NB4 (cell line): ENCODE data around the gene C3.
"Not testable (repeated sequence)": the region's sequence is repeated elsewhere in the genome, so short reads cannot be mapped to it uniquely, and the experiment has no call there.

Experiments
- DNase-seq: peaks from one replicate; pipeline ENCODE4 v3.0.0; 2010; ENCODE audit warnings: low read depth
- H3K4me3 ChIP-seq: one replicate; pipeline ENCODE4 v1.5.1; 2011; ENCODE audit warnings: mild to moderate bottlenecking, low read depth, low read length, moderate library complexity
- MAX ChIP-seq: IDR thresholded peaks from 2 replicates; pipeline ENCODE4 v1.6.1; 2011; ENCODE audit warnings: low read depth, low read length
- MYC ChIP-seq: IDR thresholded peaks from 2 replicates; pipeline ENCODE4 v1.6.1; 2011; ENCODE audit warnings: low read depth, low read length
- POLR2A ChIP-seq: IDR thresholded peaks from 2 replicates; pipeline ENCODE4 v1.6.1; 2011; ENCODE audit warnings: mild to moderate bottlenecking; ENCODE audit not compliant: insufficient read length; ENCODE audit errors: extremely low read depth
- TF ChIP-seq, protein P1 (sequence below): IDR thresholded peaks from one replicate; pipeline ENCODE4 v1.5.1; 2012; ENCODE audit warnings: low read depth, low read length

Gene C3

DNA sequence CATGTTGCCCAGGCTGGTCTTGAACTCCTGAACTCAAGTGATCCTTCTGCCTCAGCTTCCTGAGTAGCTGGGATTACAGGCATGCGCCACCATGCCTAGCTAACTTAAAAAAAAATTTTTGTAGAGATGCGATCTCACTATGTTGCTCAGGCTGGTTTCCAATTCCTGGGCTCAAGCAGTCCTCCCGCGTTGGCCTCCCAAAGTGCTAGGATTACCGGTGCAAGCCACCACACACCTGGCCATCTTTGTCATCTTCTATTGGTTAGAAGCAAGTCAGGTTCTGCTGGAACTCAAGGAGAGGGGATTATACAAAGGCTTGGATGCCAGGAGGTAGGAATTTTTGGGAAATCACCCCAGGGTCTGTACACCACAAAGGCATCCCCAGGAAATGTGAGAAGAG lies 75.7 kb downstream of the C3 start:
- DNase-seq, result no peak
- no peak overlapping the region for H3K4me3 ChIP-seq
- TF ChIP-seq POLR2A, result no peak
- TF ChIP-seq, protein P1, sequence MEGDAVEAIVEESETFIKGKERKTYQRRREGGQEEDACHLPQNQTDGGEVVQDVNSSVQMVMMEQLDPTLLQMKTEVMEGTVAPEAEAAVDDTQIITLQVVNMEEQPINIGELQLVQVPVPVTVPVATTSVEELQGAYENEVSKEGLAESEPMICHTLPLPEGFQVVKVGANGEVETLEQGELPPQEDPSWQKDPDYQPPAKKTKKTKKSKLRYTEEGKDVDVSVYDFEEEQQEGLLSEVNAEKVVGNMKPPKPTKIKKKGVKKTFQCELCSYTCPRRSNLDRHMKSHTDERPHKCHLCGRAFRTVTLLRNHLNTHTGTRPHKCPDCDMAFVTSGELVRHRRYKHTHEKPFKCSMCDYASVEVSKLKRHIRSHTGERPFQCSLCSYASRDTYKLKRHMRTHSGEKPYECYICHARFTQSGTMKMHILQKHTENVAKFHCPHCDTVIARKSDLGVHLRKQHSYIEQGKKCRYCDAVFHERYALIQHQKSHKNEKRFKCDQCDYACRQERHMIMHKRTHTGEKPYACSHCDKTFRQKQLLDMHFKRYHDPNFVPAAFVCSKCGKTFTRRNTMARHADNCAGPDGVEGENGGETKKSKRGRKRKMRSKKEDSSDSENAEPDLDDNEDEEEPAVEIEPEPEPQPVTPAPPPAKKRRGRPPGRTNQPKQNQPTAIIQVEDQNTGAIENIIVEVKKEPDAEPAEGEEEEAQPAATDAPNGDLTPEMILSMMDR, result no peak
- no peak for TF ChIP-seq MYC
- no peak for TF ChIP-seq MAX

- not testable (repeated sequence) for H3K4me3 ChIP-seq
These were observed 80.1 kb downstream of the C3 start for GRCh38 chr19:6640333-6640732.

DNA sequence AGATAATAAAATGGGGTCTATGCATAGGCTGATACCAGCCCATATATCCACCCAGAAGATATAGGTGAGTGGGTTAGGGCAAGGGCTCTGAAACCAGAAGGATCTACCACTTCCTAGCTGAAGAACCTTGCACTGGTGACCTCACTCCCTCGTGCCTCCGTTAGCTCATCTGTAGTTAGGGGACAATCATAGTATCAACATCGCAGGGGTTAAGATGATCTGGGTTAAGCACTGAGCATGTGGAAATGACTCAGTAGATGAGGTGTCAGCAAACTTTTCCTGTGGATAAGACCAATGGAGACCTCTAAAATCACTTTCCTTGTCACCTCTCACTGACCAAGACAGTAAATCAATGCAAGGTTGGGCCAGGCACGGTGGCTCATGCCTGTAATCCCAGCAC lies 81.0 kb downstream of the C3 start:
- TF ChIP-seq MYC, result no peak
- TF ChIP-seq, protein P1, result no peak
- no peak for TF ChIP-seq POLR2A
- no peak for TF ChIP-seq MAX
- no peak overlapping the region for H3K4me3 ChIP-seq
- DNase-seq, result no peak

More at GRCh38 chr19:6640333-6640732, 80.1 kb downstream of the C3 start:
- not testable (repeated sequence) for DNase-seq

DNA sequence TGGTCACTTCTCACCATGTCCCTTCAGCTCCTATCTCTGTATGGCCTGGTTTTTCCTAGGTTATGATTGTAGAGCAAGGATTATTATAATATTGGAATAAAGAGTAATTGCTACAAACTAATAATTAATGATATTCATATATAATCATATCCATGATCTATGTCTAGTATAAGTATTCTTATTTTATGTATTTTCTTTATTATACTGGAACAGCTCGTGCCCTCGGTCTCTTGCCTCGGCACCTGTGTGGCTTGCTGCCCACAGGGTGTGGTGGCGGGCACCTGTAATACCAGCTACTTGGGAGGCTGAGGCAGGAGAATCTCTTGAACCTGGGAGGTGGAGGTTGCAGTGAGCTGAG lies 87.0 kb downstream of the C3 start:
- H3K4me3 ChIP-seq, DNase-seq: not testable (repeated sequence)

DNA sequence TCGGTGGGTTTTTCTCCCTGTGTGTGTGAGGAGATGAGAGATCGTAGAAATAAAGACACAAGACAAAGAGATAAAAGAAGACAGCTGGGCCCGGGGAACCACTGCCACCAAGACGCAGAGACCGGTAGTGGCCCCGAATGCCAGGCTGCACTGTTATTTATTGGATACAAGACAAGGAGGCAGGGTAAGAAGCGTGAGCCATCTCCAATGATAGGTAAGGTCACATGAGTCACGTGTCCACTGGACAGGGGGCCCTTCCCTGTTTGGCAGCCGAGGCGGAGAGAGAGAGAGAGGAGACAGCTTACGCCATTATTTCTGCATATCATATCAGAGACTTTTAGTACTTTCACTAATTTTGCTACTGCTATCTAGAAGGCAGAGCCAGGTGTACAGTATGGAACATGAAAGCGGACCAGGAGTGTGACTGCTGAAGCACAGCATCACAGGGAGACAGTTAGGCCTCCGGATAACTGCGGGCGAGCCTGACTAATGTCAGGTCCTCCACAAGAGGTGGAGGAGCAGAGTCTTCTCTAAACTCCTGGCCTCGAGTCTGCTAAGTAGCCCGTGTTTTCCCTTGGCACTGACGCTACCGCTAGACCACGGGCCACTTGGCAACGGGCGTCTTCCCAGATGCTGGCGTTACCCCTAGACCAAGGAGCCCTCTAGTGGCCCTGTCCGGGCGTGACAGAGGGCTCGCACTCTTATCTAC lies 87.5 kb downstream of the C3 start:
- peak; percentile 71 for DNase-seq
- H3K4me3 ChIP-seq, result not testable (repeated sequence)
- TF ChIP-seq, protein P1, result peak; percentile 52

DNA sequence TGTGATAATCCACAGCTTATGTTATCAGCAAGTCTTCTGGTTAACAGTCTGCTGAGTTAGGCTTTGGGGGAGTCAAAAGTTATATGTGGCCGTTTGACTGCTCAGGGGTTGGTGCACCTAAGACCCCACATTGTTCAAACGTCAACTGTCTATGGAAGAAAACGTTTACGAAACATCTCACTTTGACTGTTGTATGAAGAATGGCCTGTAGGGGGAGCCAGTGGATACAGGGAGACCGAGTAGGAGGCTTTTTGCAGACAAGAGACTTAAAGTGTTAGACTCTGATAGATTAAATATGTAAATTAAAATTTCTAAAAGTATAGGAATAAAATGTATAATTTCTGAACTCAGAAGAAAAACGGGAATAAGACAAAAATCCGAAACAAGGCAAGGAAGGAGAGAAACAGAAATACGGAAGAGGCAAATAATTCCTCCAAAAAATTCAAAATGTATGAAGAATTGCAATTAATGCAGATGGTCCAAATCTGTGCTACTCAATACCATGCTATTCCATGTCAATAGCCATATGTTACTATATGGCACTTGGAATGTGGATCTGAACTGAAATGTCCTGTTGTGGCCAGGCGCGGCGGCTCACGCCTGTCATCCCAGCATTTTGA lies 88.3 kb downstream of the C3 start:
- peak; percentile 82 for DNase-seq
- peak; percentile 22; the same call in 1 of the 2 replicates for TF ChIP-seq MYC
- TF ChIP-seq, protein P1, result peak; percentile 65
- no peak for TF ChIP-seq POLR2A
- TF ChIP-seq MAX, result peak; percentile 44
- H3K4me3 ChIP-seq, result no peak overlapping the region
